Ramos (cell line): ENCODE measurements around the gene VGF.
"Not testable (repeated sequence)": the region's sequence is repeated elsewhere in the genome, so short reads cannot be mapped to it uniquely, and the experiment has no call there.

ENCODE experiments used
- in situ Hi-C: fragments of 300-500 bp; cut with MboI; formaldehyde crosslinking; loops from one replicate; pipeline ENCODE4 v1.14.3; 2022; ENCODE audit warnings: low sequenced_read_pairs; ENCODE audit not compliant: unreplicated experiment

Gene VGF

DNA sequence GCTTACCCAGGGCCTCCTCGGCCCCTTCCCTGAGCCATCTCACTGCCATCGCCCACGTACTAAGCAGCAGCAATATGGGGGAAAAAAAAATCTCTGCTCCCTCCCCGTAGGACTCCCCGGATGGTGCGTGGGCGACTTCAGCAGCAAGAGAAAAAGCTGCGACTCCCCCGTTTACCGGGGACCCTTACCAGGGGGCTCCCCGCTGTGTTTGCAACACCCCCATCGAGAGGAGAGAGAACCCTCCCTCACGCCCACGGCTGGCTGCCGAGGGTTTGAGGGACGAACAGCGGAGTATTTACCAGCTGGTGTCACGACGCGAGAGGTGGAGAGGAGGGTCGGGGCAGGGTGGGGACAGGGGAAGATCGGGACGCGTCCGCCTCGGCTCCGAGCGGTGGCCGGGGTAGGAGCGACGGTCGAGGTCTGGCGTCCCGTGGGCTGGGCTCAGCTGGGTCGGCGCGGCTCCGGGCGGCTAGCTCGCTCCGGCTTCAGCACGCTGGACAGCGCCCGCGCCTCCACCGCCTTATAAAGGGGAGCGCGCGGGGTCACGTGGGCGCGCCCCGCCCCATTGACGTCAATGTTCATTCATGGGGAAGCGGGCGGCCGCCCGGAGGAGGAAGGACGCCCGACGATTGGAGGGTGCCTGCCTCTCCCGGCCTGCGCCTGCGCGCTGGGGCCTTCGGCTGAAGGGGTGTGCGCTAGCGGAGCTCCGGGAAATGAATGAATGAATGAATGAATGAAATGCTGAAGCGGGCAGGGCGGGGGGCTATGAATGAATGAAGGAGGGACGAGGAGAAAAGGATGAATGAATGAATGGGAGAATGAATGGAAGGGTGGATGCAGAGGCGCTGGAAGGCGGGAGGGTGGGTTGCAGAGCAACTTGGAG is at the start of gene VGF:
VGF (minus strand) TSS at position 495 of the 883 bp plus-strand sequence. CDS start 726 bp downstream, outside the sequence.
- in situ Hi-C loops = no loop called here

DNA sequence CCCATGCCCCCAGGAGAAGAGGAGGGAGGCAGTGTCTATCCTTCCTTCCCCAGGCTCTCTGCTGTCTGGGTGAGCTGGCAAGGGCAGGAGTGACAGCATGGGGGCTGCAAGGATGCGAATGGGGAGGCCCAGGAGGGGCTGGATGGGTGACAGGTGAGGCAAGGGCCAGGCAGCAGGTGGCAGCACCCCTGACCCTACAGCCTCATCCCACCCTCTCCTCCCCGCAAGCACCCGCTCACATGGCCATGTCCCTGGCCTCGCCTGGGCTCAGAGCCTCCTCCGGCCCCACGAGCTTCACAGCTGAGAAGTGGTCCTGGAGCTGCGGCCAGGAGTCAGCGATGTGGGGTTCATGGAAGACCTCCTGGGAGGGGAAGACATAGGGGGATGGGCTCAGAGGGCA is 46.6 kb upstream of the VGF start:
- in situ Hi-C loops = no loop called here

DNA sequence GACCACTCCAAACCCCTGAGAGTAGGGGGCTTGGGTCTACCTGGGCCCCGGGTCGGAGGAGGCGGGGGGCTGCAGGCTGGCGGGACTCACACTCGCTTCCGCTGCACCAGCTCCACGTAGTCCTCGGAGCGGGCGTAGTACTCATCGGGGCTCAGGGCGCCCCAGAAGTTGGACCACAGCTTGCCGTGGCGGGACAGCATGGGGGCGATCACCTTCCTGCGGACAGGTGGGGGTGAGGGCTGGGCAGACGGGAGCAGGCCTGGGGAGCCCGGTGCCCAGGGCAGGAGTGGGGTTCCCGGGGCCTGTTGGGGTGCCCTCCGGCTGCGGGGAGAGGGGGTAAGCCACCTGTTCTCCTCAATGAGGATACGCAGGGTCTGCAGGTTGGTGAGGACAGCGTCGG is 46.1 kb upstream of the VGF start:
- in situ Hi-C loops = no loop called here

DNA sequence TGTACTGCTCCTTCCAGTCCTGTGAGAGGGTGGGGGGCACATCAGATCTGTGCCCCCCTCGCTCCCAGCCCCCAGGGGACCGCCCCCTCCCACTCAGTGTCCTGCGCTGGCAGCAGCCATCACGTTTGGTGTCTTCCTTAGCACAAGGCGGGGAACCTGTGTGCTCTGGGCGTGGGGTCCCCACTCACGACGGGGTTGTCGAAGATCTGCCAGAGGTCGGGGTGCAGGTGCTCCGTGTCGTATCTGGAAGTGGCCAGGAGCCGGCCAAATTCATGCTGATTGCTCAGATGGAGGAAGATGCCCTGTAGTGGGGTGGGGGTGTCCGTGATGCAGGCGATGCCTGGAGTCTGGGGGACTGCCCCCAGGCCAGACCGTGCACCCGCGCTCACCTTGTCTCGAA is 44.8 kb upstream of the VGF start:
- in situ Hi-C loops = no loop called here

DNA sequence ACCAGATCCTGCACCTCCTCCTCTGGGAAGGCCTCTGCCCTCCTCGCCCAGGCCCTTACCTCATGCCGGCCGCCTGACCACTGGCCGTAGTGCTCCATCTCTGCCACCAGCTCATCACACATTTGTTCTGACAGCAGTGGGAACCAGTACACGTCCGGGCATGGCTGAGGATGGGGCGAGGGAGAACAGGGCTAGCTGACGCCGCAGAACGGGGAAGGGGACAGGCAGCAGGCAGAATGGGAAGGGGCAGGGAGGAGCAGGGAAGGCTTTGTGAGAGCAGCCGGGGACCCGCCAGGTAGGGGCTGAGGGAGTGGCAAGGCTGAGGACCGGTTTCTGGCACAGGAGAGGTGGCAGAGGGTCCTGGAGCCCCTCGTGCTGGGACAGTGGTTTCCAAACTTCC is 43.4 kb upstream of the VGF start:
- in situ Hi-C loops = no loop called here

DNA sequence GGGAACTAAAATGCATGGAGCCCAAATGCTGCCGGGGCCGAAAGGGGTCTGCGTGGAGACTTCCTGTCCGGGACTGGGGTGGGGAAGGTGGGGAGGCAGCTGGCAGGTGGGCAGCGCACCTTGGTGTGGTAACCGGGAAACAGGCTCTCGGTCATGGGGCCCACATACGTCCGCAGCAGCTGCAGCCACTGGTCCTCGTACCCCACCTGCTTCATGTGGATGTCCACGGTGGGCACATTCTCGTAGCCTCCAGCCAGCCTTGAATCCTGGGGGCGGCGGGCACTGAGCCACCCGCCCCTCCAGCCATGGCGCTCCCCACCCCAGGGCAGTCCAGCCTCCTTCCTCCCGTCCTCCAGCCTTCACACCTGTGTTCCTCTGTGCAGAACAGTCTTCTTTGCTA is 42.1 kb upstream of the VGF start:
- in situ Hi-C loops = no loop called here

DNA sequence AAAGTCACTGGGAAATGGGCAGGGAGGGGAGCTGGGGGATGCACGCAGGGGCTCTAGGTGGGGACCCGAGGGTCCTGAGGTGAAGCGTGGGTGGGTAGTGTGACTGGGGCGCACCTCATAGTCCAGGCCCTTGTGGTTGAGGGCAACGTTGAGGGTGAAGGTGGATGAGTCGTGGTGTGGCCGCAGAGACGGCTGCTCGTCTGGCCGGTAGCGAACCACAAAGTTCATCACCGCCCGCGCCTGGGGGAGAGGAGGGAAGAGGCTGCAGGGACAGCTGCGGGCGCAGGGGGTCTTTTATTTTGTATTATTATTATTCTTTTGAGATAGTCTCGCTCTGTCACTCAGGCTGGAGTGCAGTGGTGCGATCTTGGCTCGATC is 41.3 kb upstream of the VGF start:
- in situ Hi-C loops = no loop called here

DNA sequence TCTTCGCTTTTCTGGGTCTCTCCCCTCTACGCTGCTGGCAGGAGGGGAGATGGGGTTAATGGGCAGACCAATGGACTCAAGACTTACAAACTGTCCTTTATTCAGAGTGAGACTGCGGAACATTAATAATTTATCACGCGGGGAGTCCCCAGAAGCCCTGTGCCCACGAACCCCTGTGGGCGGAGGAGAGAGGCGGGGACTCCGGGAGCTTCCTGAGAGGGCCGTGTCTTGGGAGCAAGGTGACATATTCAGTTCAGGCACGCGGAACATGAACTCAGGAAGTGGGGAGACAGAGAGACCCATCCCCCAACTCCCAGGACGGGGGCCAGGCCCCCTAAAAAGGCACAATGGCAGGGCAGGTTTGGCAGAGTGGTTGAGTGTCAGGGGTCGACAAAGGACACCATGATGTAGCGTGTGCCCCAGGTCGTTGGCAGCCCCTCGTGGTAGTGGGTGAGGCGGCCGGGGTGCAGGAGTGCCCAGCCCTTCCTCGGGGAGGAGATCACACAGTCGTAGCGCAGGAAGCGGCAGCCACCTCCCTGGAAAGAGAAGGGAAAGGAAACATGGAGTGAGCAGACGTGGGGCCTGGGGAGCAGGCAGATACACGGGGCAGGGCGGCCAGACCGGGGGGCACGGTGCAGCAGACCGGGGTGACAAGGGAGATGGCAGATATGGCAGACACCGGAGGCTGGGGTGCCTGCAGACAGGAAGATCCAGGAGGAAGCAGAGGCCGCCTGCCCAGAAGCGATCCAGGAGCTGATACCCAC is 40.7 kb upstream of the VGF start:
- in situ Hi-C loops = no loop called here

DNA sequence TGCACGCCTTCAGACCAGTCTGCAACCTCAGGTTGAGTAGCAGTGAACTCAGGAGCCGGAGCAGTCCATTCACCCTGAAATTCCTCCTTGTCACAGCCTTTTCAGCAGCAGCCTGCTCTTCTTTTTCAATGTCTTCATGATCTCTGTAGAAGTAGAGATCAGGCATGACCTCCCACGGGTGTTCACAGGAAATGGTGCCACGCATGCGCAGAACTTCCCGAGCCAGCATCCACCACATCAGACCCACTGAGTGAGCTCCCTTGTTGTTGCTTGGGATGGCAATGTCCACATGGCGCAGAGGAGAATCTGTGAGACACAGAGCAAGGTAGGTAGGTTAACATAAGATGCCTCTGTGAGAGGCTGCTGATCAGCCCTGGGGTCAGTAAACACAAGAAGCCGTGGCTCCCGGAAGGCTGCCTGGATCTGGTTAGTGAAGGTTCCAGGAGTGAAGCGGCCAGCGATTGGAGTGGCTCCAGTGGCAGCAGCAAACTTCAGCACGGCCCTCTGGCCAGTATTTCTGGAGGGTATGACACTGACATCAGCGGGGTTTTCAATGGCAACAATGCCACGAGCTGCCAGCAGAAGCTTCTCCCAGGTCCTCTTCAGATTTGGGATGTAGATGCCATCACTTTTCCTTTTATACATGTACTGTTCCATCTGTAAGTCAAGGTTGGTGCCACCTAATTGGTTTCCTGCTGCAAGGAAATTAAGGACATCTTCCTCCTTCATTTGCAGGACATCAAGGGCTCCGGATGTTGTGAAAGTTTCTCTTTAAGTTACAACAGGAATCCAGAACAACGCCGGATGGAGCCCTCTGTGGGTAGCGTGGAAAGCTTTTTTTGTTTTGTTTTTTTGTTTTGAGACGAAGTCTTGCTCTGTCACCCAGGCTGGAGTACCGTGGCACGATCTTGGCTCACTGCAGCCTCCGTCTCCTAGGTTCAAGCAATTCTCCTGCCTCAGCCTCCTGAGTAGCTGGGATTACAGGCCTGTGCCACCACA is 38.7 kb upstream of the VGF start:
- in situ Hi-C loops = not testable (repeated sequence)

DNA sequence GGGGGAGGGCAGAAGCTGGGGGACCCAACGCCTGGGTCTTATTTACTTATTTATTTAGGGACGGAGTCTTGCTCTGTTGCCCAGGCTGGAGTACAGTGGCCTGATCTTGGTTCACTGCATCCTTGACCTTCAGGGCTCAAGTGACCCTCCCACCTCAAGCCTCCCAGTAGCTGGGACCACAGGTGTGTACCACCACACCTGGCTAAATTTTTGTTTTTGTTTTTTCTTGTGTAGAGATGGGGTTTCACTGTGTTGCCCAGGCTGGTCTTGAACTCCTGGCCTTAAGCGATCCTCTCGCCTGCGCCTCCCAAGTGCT is 37.2 kb upstream of the VGF start:
- in situ Hi-C loops = no loop called here

DNA sequence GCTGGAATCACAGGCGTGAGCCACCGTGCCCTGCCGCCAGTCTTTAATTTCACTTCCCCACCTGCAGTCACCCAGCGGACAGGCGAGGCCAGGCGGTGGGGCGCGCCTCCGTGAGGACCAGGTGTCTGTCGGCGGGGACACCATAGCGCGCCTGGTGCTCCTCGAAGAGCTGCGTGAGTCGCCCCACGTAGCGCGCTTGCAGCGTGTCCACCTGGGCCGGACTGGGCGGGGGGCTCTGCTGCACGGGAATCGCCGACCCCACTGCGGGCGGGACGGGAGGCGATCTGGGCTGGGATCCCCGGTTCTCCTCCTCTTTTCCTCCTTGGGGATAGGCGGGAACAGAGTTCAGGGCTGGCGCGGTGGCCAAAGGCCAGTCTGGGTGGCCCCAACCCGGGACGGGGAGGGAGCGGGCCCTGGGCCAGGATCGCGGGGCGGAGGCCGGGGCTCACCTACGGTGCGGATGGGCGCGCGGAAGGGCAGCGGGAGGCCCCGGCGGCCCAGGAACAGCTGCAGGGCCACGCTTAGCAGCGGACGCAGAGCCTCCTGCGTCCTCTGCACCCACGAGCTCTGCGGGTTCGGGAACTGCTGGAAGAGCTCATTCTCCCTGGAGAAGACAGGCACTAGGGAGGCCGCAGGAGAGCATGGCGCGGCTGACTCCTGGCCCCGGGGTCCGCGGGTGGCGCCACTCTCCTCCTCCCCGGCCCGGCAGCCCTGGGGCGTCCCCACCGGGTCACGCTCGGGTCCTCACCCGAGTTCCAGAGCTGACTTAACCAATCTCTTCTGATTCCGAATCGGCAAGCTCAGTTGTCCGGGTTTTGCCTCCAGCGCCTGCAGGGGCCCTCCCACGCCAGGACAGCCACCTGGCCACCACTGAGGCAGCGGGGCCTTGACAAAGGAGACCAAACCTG is 36.6 kb upstream of the VGF start:
- in situ Hi-C loops = no loop called here

DNA sequence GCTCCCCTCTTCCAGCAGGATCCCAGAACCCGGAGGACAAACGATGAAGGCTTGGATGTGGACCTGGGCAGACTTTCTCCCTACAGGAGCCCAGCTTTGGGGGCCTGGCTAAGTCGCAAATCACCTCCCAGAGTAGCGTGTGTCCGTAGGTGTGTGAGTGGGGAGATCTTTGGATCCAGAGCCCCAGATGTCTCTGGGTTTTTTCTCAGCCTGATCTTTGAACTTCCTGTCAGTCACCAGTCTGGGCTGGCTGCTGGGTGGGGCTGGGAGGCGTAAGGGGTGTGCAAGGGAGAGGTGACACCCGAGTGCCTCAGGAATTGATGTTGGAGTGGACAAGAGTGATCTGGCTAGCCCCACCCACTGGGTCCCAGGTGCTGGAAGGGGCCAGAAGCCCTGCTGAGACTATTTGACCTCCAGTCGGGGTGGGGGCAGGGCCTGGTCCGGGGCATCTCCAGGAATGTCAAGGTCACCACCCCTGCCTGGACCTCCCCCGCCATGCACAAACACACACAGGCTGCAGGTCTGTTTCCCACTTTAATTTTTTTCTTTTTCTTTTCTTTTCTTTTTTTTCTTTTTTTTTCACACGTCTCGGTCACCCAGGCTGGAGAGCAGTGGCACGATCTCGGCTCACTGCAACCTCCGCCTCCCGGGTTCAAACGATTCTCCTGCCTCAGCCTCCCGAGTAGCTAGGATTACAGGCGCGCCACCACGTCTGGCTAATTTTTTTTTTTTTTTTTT is 35.7 kb upstream of the VGF start, which contains the start of gene MOGAT3:
MOGAT3 (minus strand) TSS at position 175 of the 738 bp plus-strand sequence. CDS start 182 bp downstream, outside the sequence.
- in situ Hi-C loops = no loop called here

DNA sequence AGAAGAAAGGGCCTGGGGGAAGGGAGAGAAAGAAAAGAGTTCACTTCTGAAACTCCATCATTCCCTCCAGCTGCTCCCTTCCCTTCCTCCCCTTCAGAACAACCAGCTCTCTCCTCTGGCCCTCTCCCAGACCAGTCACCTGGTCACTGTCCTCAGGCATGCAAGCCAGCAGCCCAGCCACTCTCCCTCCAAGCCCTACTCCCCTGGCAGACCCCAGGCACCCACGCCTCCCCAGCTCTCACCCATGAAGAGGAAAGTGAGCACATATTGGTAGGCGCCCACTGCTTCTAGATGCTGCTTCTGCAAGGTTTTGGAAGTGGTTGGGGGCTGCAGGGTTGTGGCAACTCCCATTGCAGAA is 35.1 kb upstream of the VGF start:
- in situ Hi-C loops = no loop called here

DNA sequence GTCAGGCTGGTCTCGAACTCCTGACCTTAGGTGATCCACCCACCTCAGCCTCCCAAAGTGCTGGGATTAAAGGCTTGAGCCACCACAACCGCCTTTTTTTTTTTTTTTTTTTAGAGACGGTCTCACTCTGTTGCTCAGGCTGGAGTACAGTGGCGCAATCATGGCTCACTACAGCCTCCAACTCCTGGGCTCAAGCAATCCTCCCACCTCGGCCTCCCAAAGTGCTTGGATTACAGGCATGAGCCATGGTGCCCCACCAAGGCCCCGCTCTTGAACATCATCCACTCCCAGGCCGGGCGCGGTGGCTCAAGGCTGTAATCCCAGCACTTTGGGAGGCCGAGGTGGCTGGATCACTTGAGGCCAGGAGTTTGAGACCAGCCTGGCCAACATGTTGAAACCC is 34.2 kb upstream of the VGF start:
- in situ Hi-C loops = not testable (repeated sequence)

DNA sequence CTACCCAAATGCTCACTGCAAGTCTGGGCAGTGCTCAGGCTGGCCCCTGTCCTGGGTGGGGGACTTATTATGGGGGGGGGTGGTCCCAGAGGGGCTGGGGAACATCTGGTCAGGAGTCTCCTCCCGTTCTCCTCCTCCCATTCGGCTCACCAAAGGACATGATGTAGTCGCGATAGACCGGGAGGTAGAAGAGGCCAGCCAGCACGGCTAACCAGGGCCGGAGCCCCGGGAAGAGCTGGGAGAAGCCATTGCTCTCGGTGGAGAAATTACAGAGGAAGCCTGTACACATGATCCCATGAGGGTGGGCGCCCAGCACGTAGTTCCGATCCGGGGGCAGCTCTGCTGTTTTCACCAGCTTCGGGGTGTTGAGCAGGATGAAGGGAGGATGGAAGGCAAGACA is 33.1 kb upstream of the VGF start:
- in situ Hi-C loops = no loop called here

DNA sequence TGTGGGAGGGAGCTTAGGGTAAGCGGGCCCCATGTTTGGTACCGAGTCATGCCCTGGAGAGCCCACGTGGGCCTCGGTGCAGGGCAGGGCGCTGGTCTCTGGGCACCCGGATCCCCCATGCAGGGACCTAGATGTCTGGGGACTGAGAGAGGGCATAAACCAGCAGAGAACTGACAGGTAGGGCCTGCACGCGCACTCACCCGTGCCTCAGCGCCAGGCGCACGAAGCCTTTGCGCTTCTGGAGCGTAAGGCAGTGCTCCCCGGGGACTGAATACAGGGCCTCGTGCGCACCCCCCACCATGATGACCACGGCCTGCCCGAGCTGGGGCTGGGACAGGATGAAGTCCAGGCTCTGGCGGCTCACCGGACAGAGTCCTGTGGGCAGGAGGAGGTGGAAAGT is 32.6 kb upstream of the VGF start:
- in situ Hi-C loops = no loop called here

DNA sequence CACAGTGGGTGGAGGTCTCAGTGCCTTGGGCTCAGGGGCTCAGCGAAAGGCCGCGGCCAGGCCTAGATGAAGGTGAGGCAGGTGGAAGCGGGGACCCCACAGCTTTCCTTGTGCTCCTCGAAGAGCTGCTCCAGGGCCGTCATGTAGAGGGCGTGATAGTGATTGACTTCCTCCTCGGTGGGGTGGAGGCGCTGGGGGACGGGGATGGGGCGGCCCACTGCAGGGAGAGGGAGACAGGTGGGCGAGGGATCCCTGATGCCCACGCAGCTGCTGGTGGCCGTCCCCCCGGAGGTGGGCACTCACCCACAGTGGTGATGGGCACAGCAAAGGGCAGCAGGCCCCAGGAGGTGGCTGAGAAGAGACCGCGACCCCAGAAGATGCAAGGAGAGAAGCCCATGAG is 30.5 kb upstream of the VGF start:
- in situ Hi-C loops = no loop called here

DNA sequence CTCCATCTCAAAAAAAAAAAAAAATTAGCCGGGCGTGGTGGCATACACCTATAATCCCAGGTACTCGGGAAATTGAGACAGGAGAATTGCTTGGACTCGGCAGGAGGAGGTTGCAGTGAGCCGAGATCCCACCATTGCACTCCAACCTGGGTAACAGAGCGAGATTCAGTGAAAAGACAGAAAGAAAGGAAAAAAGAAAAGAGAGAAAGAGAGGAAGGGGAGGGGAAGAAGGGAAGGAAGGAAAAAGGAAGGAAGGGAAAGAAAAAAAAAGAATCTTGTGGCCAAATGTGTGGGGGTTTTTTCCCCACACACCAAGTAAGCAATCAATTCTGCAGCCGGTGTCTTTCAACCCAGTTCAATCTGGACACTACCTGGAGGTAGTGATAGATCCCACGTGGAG is 23.7 kb upstream of the VGF start:
- in situ Hi-C loops = no loop called here

DNA sequence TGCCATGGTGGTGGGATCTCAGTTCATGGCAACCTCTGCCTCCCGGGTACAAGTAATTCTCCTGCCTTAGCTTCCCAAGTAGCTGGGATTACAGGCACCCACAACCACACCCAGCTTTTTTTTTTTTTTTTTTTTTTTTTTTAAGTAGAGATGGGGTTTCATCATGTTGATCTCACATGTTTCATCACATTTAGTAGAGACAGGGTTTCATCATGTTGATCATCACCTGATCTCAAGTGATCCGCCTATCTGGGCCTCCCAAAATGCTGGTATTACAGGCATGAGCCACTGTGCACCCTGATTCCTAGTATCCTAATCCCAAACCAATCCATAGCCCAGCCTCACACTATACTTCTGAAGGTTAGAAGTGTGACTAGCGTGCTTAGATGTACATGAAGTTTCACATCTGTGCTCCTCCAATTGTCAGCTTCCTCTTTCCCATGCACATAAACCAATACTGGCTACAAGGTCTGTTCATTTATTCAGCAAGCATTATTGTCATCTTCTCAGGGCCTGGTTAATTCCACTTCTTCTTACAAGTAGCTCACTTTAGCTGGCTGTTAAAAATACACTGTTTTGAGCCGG is 21.6 kb upstream of the VGF start:
- in situ Hi-C loops = no loop called here
